Activated CD4-positive, alpha-beta T cell treated with anti-CD3 and anti-CD28 coated beads, Interleukin-2, amount 10 ng/mL, durations not matched to agents 24 days and 14 days (primary cell): ENCODE measurements around the gene EFHD1. TPM values are rescaled to one million over a fixed set of nuclear protein-coding genes. Genes with fewer than 3 reads are reported as not detected.

Experiments used
- DNase-seq: peaks from one replicate; pipeline ENCODE4 v3.0.0; 2022
- H3K27ac Mint-ChIP-seq: one replicate; pipeline ENCODE4 v1.8.0; 2022; ENCODE audit warnings: mild to moderate bottlenecking, mixed read lengths
- H3K27me3 Mint-ChIP-seq: one replicate; pipeline ENCODE4 v1.8.0; 2022; ENCODE audit warnings: mixed read lengths
- H3K36me3 Mint-ChIP-seq: one replicate; pipeline ENCODE4 v1.8.0; 2022; ENCODE audit warnings: low read depth, mild to moderate bottlenecking, mixed read lengths
- H3K4me1 Mint-ChIP-seq: one replicate; pipeline ENCODE4 v1.8.0; 2021; ENCODE audit warnings: mixed read lengths
- H3K4me3 Mint-ChIP-seq: one replicate; pipeline ENCODE4 v1.8.0; 2022; ENCODE audit warnings: mild to moderate bottlenecking, moderate library complexity, mixed read lengths
- H3K9me3 Mint-ChIP-seq: one replicate; pipeline ENCODE4 v1.8.0; 2021; ENCODE audit warnings: mixed read lengths
- intact Hi-C: fragments of 100-400 bp; cut with micrococcal nuclease; formaldehyde crosslinking; loops from one replicate; pipeline ENCODE4 v1.15.1; 2023
- total RNA-seq: library from RNA; stranded (reverse); gene quantifications from 2 replicates; pipeline ENCODE4 v1.2.3, GENCODE V29; 2022

The EFHD1 gene
- total RNA-seq, 1 donor from 2014 or later = 0.49 TPM

- Mint-ChIP-seq H3K27me3 (peaks cover 2% of the 10 kb centered on the region), H3K4me1 (no peaks in the 10 kb centered on the region), H3K9me3 (no peaks in the 10 kb centered on the region), H3K4me3 (no peak overlapping the region), H3K36me3 (no peaks in the 10 kb centered on the region), H3K27ac (no peak overlapping the region)
- no peak for DNase-seq
- intact Hi-C loops = no loop called here
These were observed 15.6 kb downstream of the EFHD1 start for GRCh38 chr2:232649033-232649432.

GRCh38 chr2:232652505-232652851, 19.1 kb downstream of the EFHD1 start:
- Mint-ChIP-seq H3K27me3 (peaks cover 1% of the 10 kb centered on the region), H3K4me1 (no peaks in the 10 kb centered on the region), H3K27ac (no peak overlapping the region), H3K4me3 (no peak overlapping the region), H3K36me3 (no peaks in the 10 kb centered on the region), H3K9me3 (no peaks in the 10 kb centered on the region)
- intact Hi-C loops = no loop called here
- no peak for DNase-seq

- no peaks in the 10 kb centered on the region for H3K4me1 Mint-ChIP-seq
- no peaks in the 10 kb centered on the region for H3K36me3 Mint-ChIP-seq
- H3K4me3 Mint-ChIP-seq = no peak overlapping the region
- intact Hi-C loops = no loop called here
- H3K27ac Mint-ChIP-seq = no peak overlapping the region
- no peaks in the 10 kb centered on the region for H3K9me3 Mint-ChIP-seq
- peaks cover 3% of the 10 kb centered on the region for H3K27me3 Mint-ChIP-seq
- DNase-seq = no peak
These were observed 20.0 kb downstream of the EFHD1 start for GRCh38 chr2:232653441-232653840.

GRCh38 chr2:232655392-232655791, 22.0 kb downstream of the EFHD1 start:
- H3K27ac Mint-ChIP-seq = no peak overlapping the region
- no peaks in the 10 kb centered on the region for H3K4me1 Mint-ChIP-seq
- H3K4me3 Mint-ChIP-seq = no peak overlapping the region
- H3K36me3 Mint-ChIP-seq = no peaks in the 10 kb centered on the region
- H3K27me3 Mint-ChIP-seq = peaks cover 5% of the 10 kb centered on the region
- no peaks in the 10 kb centered on the region for H3K9me3 Mint-ChIP-seq
- intact Hi-C loops = no loop called here
- DNase-seq = no peak

GRCh38 chr2:232658217-232658785, 24.9 kb downstream of the EFHD1 start:
- Mint-ChIP-seq H3K27ac (no peak overlapping the region), H3K9me3 (no peaks in the 10 kb centered on the region), H3K4me3 (no peak overlapping the region), H3K27me3 (peaks cover 5% of the 10 kb centered on the region), H3K4me1 (no peaks in the 10 kb centered on the region), H3K36me3 (no peaks in the 10 kb centered on the region)
- no peak for DNase-seq
- intact Hi-C loops = no loop called here

- Mint-ChIP-seq H3K4me3 (no peak overlapping the region), H3K27ac (no peak overlapping the region), H3K27me3 (peaks cover 5% of the 10 kb centered on the region), H3K9me3 (no peaks in the 10 kb centered on the region), H3K36me3 (no peaks in the 10 kb centered on the region), H3K4me1 (no peaks in the 10 kb centered on the region)
- intact Hi-C loops = no loop called here
- DNase-seq = no peak
These were observed 26.0 kb downstream of the EFHD1 start for GRCh38 chr2:232659359-232659758.

- Mint-ChIP-seq H3K36me3 (no peaks in the 10 kb centered on the region), H3K27me3 (peaks cover 3% of the 10 kb centered on the region), H3K4me3 (no peak overlapping the region), H3K4me1 (no peaks in the 10 kb centered on the region), H3K9me3 (no peaks in the 10 kb centered on the region), H3K27ac (no peak overlapping the region)
- intact Hi-C loops = no loop called here
- DNase-seq = no peak
These were observed 29.3 kb downstream of the EFHD1 start for GRCh38 chr2:232662486-232663260.

- Mint-ChIP-seq H3K4me1 (no peaks in the 10 kb centered on the region), H3K9me3 (no peaks in the 10 kb centered on the region), H3K4me3 (no peak overlapping the region), H3K27me3 (peaks cover 1% of the 10 kb centered on the region), H3K27ac (no peak overlapping the region), H3K36me3 (no peaks in the 10 kb centered on the region)
- DNase-seq = no peak
- intact Hi-C loops = no loop called here
These were observed 32.8 kb downstream of the EFHD1 start for GRCh38 chr2:232666051-232666805.

GRCh38 chr2:232667989-232668583, 34.7 kb downstream of the EFHD1 start:
- peaks cover 1% of the 10 kb centered on the region for H3K27me3 Mint-ChIP-seq
- H3K4me1 Mint-ChIP-seq = no peaks in the 10 kb centered on the region
- no peak overlapping the region for H3K4me3 Mint-ChIP-seq
- no peak for DNase-seq
- H3K27ac Mint-ChIP-seq = no peak overlapping the region
- intact Hi-C loops = no loop called here
- H3K9me3 Mint-ChIP-seq = no peaks in the 10 kb centered on the region
- H3K36me3 Mint-ChIP-seq = no peaks in the 10 kb centered on the region

- intact Hi-C loops = no loop called here
- Mint-ChIP-seq H3K27ac (no peak overlapping the region), H3K4me3 (no peak overlapping the region), H3K9me3 (no peaks in the 10 kb centered on the region), H3K36me3 (no peaks in the 10 kb centered on the region), H3K27me3 (peaks cover 4% of the 10 kb centered on the region), H3K4me1 (no peaks in the 10 kb centered on the region)
- DNase-seq = no peak
These were observed 35.5 kb downstream of the EFHD1 start for GRCh38 chr2:232668805-232669444.

GRCh38 chr2:232672588-232672987, 39.2 kb downstream of the EFHD1 start:
- Mint-ChIP-seq H3K4me1 (peaks cover 5% of the 10 kb centered on the region), H3K36me3 (no peaks in the 10 kb centered on the region), H3K4me3 (no peak overlapping the region), H3K27ac (no peak overlapping the region), H3K27me3 (peaks cover 9% of the 10 kb centered on the region), H3K9me3 (no peaks in the 10 kb centered on the region)
- no peak for DNase-seq
- intact Hi-C loops = no loop called here

GRCh38 chr2:232674491-232674890, 41.1 kb downstream of the EFHD1 start:
- Mint-ChIP-seq H3K27ac (no peak overlapping the region), H3K27me3 (peaks cover 16% of the 10 kb centered on the region), H3K4me3 (no peak overlapping the region), H3K9me3 (no peaks in the 10 kb centered on the region), H3K36me3 (no peaks in the 10 kb centered on the region), H3K4me1 (peaks cover 5% of the 10 kb centered on the region)
- DNase-seq = no peak
- intact Hi-C loops = no loop called here

GRCh38 chr2:232675381-232675780, 42.0 kb downstream of the EFHD1 start:
- intact Hi-C loops = no loop called here
- Mint-ChIP-seq H3K36me3 (no peaks in the 10 kb centered on the region), H3K27me3 (peaks cover 18% of the 10 kb centered on the region), H3K4me3 (no peak overlapping the region), H3K27ac (no peak overlapping the region), H3K4me1 (peaks cover 5% of the 10 kb centered on the region), H3K9me3 (no peaks in the 10 kb centered on the region)
- DNase-seq = no peak

GRCh38 chr2:232680006-232680405, 46.6 kb downstream of the EFHD1 start:
- H3K9me3 Mint-ChIP-seq = no peaks in the 10 kb centered on the region
- DNase-seq = no peak
- no peak overlapping the region for H3K4me3 Mint-ChIP-seq
- intact Hi-C loops = no loop called here
- no peaks in the 10 kb centered on the region for H3K36me3 Mint-ChIP-seq
- no peak overlapping the region for H3K27ac Mint-ChIP-seq
- H3K4me1 Mint-ChIP-seq = peaks cover 5% of the 10 kb centered on the region
- H3K27me3 Mint-ChIP-seq = peaks cover 27% of the 10 kb centered on the region
